ENCODE measurements around the gene RNF103.

DNA sequence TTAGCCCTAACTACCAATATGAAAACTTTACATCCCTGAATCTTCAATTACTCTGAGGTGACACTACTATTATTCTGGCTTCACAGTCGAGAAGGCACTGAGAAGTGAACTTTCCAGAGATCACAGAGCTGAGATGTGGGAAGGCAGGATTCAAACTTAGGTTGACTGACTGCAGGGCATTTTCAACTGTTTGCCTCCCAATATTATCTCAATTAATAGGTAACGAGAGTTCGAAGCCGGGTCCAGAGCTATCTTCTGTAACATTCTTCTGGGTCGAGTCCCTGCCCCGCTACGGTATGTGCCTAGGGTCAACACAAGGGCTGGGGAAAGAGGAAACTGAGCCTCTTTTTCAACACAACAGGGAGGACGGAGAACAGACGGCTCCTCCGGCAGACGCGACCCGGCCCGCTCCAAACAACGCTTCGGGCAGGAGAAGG is 61.2 kb downstream of the RNF103 start:
- no peak for TF ChIP-seq POLR2A (IDR thresholded peaks at IDR 0.05)
- TF ChIP-seq, protein P1, sequence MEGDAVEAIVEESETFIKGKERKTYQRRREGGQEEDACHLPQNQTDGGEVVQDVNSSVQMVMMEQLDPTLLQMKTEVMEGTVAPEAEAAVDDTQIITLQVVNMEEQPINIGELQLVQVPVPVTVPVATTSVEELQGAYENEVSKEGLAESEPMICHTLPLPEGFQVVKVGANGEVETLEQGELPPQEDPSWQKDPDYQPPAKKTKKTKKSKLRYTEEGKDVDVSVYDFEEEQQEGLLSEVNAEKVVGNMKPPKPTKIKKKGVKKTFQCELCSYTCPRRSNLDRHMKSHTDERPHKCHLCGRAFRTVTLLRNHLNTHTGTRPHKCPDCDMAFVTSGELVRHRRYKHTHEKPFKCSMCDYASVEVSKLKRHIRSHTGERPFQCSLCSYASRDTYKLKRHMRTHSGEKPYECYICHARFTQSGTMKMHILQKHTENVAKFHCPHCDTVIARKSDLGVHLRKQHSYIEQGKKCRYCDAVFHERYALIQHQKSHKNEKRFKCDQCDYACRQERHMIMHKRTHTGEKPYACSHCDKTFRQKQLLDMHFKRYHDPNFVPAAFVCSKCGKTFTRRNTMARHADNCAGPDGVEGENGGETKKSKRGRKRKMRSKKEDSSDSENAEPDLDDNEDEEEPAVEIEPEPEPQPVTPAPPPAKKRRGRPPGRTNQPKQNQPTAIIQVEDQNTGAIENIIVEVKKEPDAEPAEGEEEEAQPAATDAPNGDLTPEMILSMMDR (IDR thresholded peaks at IDR 0.05): no peak

Data from testis (tissue), 2 donors.